ENCODE results near the gene FAM227A.

The FAM227A gene

GRCh38 chr22:38694049-38694448, 37.9 kb upstream of the FAM227A start:
- peaks cover 3% of the 10 kb centered on the region; the same call in 1 of the 2 replicates for H3K4me1 ChIP-seq (ENCODE audit: control insufficient read depth, insufficient read depth, low read length)
- H3K9me3 ChIP-seq (ENCODE audit: control insufficient read depth, insufficient read depth, low read depth, low read length) = no peaks in the 10 kb centered on the region
- peaks cover 26 to 71% of the 10 kb centered on the region in 2 experiments for H3K36me3 ChIP-seq (ENCODE audit: control insufficient read depth in 2 of 2, insufficient read depth in 1 of 2, low read length in 2 of 2)
- H3K27ac ChIP-seq (ENCODE audit: extremely low read depth, low read depth, low read length) = no peak overlapping the region
- H3K4me3 ChIP-seq (ENCODE audit: low read depth, low read length) = no peak overlapping the region
- no peak for TF ChIP-seq MEIS1 (CRISPR knock-in tag; IDR thresholded peaks at IDR 0.05; ENCODE audit: borderline replicate concordance)
- no peak for TF ChIP-seq ZNF488 (tag by site-specific recombination; IDR thresholded peaks at IDR 0.05)
- TF ChIP-seq PRDM2 (tag by site-specific recombination; IDR thresholded peaks at IDR 0.05; ENCODE audit: borderline replicate concordance) = no peak
- no peak for TF ChIP-seq ZNF133 (tag by site-specific recombination; IDR thresholded peaks at IDR 0.05)
- TF ChIP-seq FEZF1 (tag by site-specific recombination; IDR thresholded peaks at IDR 0.05) = peak; percentile 68
- TF ChIP-seq ZNF626 (tag by site-specific recombination; IDR thresholded peaks at IDR 0.05) = no peak
- TF ChIP-seq MZF1 (tag by site-specific recombination; IDR thresholded peaks at IDR 0.05; ENCODE audit: borderline replicate concordance) = no peak
- TF ChIP-seq ZNF664 (tag by site-specific recombination; IDR thresholded peaks at IDR 0.05) = no peak
- TF ChIP-seq ZNF692 (tag by site-specific recombination; IDR thresholded peaks at IDR 0.05) = peak; percentile 86
- peak; percentile 72; the same call in 1 of the 2 replicates for TF ChIP-seq ZFP69B (tag by site-specific recombination; IDR thresholded peaks at IDR 0.05)
- no peak for TF ChIP-seq ZNF426 (tag by site-specific recombination; IDR thresholded peaks at IDR 0.05)
- no peak for TF ChIP-seq ZSCAN16 (tag by site-specific recombination; IDR thresholded peaks at IDR 0.05)
- no peak for TF ChIP-seq BCL11A (tag by site-specific recombination; IDR thresholded peaks at IDR 0.05; ENCODE audit: low read depth)
- TF ChIP-seq PBX3 (CRISPR knock-in tag; IDR thresholded peaks at IDR 0.05) = no peak
- no peak for TF ChIP-seq ZNF830 (tag by site-specific recombination; IDR thresholded peaks at IDR 0.05; ENCODE audit: low read depth)
- TF ChIP-seq ZNF561 (tag by site-specific recombination; IDR thresholded peaks at IDR 0.05; ENCODE audit: borderline replicate concordance) = no peak
- CTCF ChIA-PET = interaction anchor here (4.9 kb wide), 1 partner anchor 12 kb away, joined by 31 read pairs; the partner anchor contains the start of gene TOMM22
- POLR2A ChIA-PET = interaction anchor here (0.6 to 8.0 kb wide), 4 partner anchors 12 to 248 kb away, joined by 4 to 60 read pairs (median 8); partner anchors contain the start of gene TOMM22

All from HEK293 (cell line).